Kasumi-1 (cell line): ENCODE measurements around the gene PRICKLE2.

Experiments
- DNase-seq, 2 experiments: peaks; one replicate each; lab custom pipeline; 2025; lab: John Stamatoyannopoulos, UW

Gene PRICKLE2

DNA sequence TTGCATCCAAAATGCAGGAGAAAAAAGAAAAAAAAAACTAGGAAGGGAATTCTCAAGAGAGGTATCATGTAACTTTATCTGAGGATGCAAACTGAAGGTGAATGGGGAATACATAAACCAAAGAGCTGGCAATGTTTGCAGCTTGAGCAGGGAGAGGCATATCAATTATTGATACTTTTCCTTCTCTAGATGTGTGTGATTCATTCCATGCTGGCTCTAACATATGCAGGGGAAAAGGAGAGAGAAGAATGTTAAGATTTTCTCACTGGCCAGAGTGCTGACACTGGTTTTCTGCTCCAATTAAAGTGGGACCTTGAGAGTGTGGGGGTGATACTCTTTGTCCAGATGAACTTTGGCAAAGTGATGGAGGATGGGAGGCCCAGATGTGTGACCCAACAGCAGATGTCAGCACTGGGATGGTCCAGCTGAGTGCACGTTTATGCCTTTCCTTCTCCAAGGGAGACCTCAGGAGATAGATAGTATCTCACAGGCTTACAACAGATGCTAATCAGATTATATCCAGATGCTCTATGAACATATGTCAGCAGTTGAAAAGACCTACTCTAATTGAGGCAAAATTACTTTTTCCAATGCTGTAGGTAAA is 152.0 kb downstream of the PRICKLE2 start:
- DNase-seq, result no peak

DNA sequence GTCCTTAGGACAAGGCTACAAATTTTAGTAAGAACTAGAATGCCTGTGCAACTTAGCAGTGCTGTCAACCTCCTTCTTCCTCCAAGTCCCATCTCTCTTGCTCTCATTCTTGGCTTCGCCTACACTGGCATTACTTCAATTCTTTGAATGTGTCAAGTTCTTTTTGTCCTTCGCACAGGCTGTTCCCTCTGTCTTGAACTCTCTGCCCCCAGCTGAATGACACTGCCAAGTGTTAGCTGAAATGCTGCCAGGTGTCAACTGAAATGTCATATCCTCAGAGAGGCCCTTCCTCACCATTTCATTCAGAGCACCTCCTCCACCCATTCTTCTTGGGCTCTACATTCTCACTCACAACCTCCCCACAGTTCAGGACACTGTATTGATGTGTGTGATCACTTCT is 153.1 kb downstream of the PRICKLE2 start:
- DNase-seq, result no peak

DNA sequence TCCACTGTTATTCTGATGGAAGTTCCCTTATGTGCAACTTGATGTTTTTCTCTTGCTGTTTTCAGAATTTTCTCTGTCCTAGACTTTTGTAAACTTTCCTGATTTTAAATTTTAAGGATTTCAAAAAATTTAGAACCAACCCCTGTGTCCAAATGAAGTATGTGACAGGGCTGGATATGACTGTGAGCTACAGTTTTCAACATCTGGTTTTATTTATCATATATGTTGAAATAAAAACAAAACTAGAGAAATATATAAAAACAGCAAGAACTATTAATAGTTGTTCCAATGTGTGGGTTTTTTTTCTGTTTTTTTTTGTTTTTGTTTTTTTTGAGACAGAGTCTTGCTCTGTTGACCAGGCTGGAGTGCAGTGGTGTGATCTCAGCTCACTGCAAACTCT is 154.6 kb downstream of the PRICKLE2 start:
- no peak for DNase-seq

DNA sequence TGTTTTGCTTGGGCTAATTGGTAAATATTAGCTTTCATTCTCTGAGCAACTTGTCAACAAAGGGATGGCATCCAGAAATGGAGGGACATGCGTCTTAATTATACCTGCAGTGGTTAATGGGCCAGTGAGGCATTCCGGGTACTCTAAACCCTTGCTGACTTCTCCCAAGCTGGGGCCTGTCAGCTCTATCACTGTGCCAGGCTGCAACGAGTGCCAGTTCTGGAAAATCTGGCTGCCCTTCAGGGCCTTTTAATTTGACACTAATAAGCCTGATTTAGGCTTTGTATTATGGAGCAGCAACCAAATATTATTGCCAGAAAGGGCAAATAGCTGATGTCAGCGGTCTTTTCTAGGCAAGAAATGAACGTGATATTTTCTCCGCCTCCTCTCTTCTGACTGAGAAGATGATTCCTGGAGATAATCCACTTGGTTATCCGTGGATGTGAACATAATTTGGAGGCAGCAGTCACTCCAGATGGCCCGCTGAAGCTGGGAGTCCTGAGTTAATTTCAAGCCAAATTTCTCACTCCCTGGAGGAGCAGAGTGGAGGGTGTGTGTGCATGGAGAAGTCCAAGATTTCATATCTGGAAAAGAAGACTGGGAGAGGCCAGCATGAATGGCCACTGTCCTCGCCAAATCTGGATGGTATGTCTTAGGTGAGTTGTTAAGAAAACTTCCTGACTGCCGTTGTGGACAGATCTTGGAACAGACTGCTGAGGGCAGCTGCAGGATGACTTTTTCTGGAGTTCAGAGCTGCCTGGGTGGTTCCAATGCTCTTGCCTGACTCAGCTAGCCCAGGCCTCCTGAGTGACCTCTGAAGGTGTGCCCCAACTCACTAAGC is 157.5 kb downstream of the PRICKLE2 start:
- DNase-seq, result no peak

DNA sequence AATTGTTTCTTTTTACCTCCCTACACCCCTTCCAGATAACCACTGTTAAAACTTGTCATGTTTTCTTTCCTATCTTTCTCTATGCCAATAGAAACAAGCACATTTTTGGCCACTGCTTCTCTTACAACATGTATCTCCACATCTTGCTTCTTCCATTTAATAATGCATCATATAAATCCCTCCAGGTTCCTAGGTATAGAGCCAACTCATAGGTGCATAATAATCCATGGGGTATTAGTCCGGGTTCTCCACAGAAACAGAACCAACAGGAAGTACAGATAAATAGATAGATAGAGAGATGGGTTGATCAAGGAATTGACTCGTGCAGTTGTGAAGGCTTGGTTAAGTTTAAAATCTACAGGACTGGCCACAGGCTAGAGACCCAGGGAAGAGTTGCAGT is 160.5 kb downstream of the PRICKLE2 start:
- DNase-seq, result no peak

DNA sequence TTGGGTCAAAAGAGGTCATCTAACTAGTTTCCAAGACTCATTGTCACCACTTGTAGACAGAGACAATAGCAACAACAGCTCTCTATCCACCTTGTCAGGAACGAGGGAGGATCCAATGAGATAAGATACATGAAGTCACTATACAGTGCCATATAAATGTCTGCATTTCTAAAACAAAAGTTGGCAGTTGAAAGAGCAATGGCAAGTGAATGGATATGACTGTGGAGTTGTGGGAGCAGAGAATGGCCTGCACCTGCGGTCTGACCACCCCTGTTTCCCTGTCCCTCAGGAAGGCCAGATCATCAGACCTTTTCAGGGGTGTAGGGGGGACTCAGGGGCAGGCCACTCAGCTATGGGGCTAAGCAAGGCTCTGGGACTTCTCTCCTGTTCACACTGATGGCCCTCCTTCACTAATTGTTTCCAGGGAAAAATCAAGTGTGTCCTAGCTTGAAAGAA is 161.3 kb downstream of the PRICKLE2 start:
- DNase-seq, result no peak

DNA sequence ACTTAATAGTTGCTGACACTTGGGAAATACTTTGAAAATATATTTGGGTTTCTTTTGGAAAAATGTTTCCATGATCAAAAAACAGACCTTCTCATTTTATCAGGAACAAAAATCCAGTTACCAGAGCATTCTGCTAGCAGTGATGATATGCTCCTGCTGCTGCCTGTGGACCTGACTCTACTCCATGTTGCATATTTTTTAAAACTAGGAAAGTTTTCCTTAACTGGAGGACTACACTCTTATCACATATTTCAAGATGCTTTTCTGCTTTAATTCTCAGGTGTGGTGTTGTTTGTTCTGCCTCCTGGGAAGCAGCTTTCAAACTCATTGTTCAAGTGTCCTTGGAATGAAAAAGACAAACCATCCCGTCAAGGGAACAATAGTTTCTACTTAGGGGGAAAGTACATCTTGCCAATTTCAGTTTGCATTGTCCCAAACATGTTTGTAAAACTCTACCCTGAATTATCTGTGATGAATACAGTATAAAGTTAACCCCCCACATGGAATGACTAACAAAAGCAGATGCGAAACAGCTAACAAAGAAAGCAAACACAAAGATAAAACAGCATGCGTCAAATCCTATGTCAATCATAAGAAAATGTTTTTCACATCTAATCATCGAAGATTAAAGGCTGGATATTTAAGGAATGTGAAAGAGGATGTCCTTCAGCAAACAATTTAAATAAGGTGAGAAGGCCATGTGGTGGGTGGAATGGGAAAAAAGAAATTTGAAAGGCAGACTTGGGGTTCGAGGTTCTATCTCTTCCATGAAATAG is 161.9 kb downstream of the PRICKLE2 start:
- no peak for DNase-seq

DNA sequence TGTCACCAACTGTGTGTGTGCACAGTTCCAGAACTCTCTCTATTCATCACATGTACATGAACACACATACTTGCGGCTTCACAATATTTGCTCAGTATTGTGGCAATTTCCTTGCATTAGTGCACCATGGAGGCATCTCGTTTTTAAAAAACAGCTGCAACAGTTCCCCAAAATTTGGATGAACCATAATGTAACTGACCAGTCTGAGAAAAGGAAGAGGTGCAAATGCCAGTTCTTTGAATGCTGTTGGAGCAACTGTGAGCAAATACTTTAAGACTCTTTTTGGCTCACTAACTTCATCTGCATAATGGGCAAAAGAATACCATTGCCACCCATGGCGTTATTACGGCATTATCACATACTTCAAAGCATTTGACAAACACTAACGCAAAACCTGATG is 163.6 kb downstream of the PRICKLE2 start:
- no peak for DNase-seq

DNA sequence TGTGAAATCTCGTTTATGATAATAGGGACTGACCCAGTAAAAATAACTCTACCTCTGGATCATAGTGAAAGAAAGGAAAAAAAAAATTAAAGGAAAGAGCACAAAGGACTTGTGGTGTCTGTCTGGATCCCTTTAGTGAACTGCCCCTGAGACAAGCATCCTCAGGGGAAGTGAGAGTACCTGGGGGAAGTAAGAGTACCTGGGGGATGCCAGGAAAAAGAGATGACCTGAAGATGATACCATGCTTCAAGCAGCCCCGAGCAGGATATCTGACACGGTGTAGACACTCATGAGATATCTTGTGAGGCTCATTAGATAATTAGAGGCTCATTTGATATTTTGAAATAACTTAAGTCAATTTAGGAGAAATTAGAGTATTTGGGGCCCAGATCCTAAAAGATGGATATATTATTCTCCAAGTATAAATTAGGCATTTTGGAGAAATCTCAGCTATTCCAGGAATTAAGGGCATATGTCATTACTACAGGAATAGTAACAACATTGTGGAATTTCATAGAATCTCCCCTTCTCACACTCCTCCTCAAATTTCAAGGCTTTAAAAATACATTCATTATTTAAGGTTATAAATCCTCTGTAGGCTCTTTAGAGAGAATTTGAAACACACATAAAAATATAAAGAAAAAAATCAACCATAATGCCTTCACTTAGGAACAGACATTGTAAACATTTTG is 165.6 kb downstream of the PRICKLE2 start:
- DNase-seq, result no peak

DNA sequence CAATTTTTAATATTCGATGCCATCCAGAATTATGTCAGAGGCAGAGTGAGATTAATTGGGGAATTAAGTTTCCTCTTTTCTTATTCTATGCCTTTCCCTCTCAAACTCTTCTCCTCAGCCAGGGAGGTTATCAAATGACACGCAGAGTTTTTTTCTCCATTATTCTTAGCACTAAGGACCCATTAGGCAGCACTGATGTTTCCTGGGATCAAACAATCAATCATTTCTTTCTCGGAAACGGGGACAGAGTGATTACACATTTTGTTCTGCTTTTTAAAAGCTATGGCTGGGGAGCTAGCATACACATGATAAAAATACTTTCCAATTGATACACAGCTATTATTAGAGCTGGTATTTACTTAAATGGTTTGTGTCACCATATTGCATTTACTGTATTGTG is 166.7 kb downstream of the PRICKLE2 start:
- DNase-seq, result no peak

DNA sequence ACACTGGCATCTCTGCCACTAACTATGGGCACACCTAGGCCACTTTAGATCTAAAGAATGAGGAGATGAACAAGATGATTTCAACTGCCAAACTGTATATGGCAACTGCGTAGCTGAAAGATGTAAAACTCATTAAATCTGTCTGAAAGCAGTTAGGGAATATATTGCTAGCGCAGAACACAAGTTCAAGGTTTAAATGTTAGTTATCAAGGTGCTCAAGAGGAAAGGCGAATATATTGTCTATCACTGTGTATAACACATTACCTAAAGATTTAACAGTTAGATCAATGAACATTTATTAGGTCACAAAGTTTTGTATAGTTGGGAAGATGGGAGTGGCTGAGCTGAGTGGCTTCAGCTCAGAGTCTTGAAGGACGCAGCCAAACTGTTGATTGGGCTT is 168.0 kb downstream of the PRICKLE2 start:
- no peak for DNase-seq

DNA sequence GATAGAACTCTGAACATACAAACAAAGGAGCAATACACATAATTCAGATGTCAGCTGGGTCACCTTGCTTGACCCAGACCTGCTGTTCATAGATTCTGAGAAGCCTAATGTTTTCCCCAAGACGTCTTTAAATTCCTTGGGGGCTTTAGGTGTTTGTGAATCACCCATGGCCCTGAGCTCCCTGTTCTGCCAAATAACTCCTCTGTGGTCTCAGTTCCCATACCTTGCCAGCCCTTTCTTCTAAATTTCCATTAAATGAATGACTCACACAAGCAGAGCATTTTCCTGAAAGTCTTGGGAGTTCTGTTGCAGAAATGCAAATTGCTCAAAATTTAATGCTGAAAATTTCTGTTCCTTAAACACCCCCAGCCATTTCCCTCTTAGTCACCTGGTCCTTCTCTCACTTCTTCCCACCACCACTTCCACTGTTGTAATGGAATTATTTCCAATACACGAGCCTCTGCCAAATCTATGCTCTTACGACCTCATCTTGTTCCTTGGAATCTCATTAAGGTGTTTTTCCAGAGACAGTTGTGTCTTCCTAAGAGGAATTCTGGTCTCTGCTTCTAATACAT is 168.6 kb downstream of the PRICKLE2 start:
- no peak for DNase-seq

DNA sequence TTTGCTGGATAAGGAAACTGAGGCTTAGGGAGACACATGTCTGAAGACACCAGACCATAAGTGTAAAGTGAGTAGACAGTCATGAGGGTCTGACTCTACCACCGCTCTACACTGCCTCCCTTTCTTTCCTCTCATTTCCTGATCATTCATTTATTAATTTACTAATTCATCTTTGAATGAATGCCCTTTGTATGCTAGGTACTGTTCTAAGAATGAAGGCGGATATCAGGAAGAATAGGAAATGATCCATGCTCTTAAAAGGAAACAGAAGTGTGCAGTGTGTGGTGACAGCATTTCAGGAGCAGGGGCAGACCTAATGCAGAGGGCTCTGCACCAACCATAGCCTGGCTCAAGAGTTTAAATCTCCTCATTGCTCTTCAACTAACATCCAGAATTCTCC is 170.2 kb downstream of the PRICKLE2 start:
- no peak for DNase-seq

DNA sequence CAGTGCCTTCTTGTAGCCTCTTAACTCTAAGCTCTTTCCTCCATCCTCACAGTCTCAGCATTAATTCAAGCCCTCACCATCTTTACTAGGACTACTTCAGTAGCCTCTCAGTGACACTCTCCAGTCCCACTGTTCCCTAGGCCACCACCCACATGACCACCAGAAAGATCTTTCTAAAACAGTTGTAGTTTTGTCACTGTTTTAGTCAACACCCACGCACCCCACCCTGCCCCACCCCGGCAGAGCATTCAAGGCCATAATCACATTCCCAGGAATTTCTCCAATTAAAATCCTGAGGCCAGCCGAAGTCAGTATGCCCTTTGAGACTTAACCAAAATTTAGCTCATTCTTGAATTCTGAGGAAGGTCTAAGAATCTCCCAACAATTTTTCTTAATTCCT is 170.8 kb downstream of the PRICKLE2 start:
- no peak for DNase-seq

DNA sequence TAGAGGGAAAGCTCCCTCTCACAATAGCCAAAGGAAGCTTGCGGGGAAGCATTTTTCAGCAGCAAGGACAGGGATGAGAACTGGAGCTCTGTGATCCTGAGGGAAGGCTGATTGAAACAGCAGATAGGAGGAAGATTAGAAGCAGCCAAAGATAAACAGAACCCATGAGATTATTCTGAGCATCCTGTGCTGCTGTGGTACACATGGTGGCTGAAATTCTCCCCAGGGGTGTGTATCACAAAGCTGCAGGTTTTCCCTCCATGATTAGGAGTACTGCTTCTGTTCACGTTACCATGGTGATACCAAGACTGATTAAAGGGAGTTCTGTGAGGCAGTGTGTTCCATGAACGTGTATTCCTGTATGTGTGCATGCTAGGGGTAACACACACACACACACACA is 171.7 kb downstream of the PRICKLE2 start:
- DNase-seq, result no peak

DNA sequence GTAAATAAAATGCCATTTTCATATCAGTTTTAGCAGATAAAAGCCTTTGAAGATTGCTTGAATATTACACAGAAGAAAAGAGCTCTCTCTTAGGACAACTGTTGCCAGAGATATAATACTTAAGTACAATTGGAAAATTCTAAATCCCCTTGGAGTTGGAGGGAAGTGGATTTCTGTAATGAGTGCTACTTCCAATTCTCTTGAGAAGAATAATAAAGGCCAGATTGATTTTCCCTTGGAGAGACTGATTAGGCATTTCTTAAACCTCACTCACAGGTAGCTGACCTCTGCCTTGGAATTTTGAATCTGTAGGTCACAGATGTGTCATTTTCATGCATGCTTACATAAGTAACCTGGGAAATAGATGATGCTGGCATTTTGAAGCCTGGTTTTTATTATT is 172.1 kb downstream of the PRICKLE2 start:
- no peak for DNase-seq

DNA sequence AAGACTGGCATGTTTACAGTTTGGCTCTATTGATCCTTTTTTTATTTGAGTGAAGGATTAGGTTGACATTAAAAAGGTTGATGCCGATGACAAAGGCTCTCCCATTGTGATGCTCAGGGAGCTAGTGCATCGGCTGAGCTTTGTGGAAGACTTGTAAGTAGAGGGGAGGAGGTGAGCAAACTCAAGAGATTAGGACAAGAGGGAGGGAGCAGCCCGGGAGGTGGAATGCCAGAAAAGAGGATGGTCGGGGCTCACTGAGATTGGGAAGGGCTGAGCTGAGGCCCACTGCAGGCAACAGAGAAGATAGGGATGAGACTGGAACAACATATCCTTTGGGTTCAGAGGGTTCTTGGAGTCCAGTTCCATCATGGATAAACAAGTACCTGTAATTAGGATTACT is 175.4 kb downstream of the PRICKLE2 start:
- no peak for DNase-seq

DNA sequence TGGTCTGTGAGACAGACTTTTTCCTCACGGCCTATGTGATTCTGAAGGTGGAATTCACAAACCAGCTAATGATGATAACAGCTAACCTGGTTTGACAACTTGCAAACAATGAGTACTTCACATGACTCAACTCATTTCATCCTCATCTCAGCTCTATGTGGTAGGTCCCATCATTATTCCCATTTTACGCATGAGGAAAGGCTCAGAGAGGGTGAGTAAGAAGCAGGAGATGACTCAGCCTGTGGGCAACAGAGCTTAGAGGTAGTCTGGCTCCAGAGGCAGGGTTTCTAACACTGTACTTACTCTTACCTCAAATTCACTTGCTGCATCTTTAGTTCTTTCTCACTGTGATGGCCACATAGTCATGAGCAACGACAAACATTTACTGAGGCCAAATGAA is 176.1 kb downstream of the PRICKLE2 start:
- DNase-seq, result no peak

DNA sequence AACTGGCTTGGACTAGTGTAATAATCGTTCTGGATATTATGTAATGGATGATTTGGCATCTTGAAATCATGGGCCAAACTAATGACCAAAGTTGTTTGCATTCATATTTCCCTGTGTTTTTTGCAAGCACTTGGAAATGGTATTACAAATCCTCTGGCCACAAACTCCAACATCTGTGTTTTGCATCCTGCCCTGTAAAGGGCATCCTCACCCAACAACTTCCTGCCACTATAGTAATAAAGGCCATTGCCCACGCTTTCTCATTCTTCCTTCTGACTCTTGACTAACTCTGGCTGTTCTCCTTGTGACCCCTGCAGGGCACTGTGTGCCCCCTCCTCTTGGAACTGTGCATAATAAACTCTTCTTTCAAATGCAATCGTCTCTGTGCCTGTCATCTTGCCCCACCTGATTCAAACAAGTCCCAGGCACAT is 176.6 kb downstream of the PRICKLE2 start:
- peak in 1 of 2 experiments; percentile 13 for DNase-seq

DNA sequence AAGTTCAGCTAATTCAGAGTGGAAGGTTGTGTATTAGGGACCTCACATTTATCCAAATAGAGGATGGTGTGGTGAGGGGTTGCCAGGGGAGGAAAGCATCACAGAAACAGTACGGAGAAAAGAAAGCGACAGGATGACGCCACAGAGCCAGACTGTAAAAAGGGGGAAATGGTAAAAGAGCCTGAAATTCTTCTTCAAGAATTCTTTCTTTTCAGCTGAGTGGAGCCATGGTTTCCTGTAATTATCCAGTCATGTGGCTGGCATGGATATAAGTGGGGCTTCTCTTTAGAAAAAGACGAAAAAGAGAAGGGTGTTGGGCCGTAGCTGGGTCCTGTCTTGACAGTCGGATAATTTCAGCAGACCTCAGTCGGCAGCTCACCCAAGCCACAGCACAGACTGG is 177.5 kb downstream of the PRICKLE2 start:
- no peak for DNase-seq

DNA sequence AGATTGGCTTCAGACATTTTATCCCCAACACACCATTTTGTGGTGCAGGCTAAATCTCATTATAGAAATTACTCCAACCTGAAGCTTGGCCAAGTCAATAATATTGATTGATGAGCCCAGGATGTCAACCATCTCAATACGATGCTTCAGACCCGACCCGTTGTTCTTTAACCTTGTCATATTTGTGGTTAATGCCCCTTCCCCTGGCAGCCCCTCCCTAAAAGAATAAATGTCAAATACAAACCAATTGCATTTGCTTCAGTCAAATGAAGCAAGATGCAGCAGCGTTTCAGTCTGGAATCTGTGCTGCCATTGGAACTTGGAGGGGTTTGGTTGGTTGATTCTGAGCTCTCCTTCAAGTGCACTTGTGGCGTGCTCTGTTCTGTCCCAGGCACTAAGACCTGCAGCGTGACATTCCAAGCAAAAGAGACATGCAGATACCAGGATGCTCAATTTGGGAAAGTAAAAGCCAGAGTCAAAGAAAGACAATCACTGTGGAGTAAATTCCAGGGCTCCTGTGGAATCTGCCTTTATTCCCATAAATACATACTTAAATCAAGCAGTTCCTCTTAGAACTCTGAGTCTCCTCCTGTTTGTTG is 178.2 kb downstream of the PRICKLE2 start:
- no peak for DNase-seq

DNA sequence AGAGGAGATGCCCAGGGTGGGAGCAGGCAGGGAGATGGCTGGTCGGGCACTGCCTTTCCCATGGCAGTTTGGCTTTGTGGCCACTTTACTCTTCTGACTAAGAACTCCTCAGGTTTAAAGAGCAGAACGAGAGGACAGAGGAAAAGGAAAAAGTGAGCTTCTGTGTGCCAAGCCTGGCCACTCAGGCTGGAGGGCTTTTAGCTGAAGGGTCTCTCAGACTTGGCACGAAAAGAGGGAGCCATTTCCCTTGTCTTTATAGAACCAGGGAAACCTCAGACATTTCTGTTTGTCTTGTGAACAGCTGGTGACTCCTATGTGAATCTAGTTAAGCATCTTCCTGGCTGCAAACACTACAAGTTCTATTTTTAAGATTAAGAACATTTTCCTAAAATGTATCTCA is 178.7 kb downstream of the PRICKLE2 start:
- no peak for DNase-seq
